Hepatic stellate cell (primary cell): ENCODE data around the gene GCFC2.

Source experiments
- DNase-seq: peaks from one replicate; pipeline ENCODE4 v3.0.0; 2011; ENCODE audit warnings: low spot score

GCFC2 gene

DNA sequence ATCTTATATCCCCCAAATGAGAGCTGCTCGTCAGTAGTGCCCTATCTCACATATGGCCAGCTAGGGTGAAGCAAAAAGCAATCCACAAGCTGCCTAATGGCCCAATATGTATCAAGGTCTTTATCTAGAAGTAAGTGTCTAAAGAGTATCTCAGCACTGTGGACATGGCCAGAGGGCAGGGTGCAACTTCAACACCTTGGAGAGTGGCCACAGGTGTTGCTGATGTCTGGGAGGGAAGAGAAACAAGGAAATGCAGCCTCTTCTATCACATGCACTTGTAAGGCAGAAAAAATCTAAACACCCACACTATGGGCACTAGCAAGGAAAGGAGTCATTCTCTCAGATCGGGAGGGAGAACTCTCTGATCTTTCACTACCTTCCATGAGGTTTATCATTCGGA lies 87.8 kb downstream of the GCFC2 start:
- DNase-seq: no peak

GRCh38 chr2:75622500-75622899 lies 88.2 kb downstream of the GCFC2 start:
- DNase-seq: no peak

- no peak for DNase-seq
Measured at GRCh38 chr2:75621228-75621627, 89.5 kb downstream of the GCFC2 start.

- DNase-seq: no peak
Measured at GRCh38 chr2:75619956-75620740, 90.6 kb downstream of the GCFC2 start.

DNA sequence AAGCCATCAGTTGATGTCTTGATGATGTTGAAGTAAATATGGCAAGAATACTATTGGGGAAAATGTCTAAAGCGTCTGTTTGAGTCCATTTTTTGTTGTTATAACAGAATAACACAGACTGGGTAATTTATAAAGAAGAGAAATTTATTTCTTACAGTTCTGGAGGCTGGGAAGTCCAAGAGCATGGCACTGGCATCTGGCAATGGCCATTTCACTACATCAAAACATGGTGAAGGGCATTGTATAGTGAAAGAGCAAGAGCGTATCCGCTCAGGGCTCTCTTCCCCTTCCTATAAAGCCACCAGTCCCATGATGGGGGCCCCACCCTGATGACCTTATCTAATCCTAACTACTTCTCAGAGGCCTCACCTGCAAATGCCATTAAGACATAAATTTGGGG lies 93.8 kb downstream of the GCFC2 start:
- no peak for DNase-seq

GRCh38 chr2:75616406-75616805 lies 94.3 kb downstream of the GCFC2 start:
- DNase-seq: no peak

DNA sequence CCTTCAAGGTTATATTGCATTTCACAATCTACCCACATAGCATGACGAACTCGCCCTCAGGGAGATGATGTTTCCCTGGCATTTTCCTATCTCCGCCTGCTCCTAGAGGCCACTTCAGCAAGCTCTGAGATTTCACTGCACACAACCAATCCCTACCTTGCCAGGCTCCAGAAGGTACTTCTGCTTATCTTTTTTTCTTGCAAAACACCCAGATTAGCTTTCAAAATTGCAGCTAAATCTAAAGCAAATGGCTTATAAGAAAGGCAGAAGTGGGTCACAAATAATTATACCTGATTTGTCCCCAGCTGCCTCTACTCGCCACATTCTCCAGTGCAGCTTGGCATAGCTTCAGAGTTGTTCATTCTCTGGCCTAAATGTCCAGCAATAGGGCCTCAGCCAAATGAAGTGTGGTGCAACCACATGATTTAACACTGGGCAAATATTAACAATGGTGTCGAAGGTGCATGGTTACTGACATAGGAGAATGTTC lies 96.5 kb downstream of the GCFC2 start:
- no peak for DNase-seq

- DNase-seq: no peak
Measured at GRCh38 chr2:75612862-75613243, 97.9 kb downstream of the GCFC2 start.
